Stimulated activated CD8-positive, alpha-beta memory T cell treated with anti-CD3 and anti-CD28 coated beads, Interleukin-12 subunit alpha, Interleukin-12 subunit beta, amount 100 ng/mL, for 24 hours (primary cell): ENCODE results near the gene STX19.
"Not testable (repeated sequence)": the region's sequence is repeated elsewhere in the genome, so short reads cannot be mapped to it uniquely, and the experiment has no call there.

Experiments used
- DNase-seq: peaks from one replicate; pipeline ENCODE4 v3.0.0-alpha.2; 2020; ENCODE audit errors: extremely low read depth

The STX19 gene, protein sequence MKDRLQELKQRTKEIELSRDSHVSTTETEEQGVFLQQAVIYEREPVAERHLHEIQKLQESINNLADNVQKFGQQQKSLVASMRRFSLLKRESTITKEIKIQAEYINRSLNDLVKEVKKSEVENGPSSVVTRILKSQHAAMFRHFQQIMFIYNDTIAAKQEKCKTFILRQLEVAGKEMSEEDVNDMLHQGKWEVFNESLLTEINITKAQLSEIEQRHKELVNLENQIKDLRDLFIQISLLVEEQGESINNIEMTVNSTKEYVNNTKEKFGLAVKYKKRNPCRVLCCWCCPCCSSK

DNA sequence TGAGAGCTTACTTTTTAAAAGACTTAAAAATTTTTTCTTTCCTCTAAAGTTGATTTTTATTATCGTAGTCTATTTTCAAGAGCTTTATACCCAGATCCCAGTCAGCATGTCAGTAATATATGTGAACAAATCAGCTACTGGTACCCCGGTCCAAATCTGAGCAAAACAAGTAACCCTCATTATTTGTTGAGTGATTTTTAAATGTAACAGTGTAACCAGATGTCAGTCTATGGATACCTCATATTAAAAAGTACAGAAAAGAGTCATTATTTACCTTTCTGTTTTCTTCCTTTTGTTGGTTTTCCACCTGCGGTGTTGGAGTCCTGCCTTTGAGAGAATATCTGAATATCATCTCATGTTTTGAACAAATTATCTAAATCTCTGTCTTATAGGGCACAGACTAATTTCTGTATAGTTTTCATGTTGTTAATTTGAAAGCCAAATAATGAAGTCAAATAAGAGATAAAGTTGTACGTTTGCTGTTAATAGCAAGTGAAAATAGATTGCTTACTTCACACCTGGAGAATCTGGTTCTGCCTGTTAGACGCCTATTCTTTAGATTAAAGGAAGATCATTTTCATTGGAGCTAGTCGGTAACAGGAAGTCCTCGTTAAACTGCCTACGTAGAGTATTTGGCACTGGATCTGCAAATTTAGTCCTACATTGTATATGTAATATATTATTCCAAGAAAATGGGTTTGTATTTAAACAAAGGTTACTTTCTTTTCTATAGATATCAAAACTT, at the start of gene STX19:
TSS of gene STX19 (minus strand) at position 505 of the 745 bp plus-strand sequence. CDS start 13,328 bp downstream, outside the sequence.
- DNase-seq, result no peak

DNA sequence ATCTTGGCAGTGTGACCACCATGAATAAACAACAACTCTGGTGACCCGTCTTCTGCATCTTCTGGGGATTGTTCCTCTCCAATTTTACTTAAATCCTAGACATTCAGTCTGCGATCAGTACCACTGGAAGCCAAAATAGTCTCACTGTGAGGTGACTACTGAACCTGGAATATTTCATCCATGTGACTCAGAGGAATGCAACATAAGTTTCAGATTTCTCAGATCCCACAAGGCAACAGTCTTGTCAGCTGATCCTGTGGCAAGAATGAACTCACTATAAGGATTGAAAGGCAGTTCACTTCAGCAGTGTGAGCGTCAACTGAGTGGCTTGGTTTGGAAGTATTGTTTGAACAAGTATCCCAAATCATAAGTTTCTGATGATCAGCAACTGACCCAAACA, 47.7 kb upstream of the STX19 start:
- no peak for DNase-seq

DNA sequence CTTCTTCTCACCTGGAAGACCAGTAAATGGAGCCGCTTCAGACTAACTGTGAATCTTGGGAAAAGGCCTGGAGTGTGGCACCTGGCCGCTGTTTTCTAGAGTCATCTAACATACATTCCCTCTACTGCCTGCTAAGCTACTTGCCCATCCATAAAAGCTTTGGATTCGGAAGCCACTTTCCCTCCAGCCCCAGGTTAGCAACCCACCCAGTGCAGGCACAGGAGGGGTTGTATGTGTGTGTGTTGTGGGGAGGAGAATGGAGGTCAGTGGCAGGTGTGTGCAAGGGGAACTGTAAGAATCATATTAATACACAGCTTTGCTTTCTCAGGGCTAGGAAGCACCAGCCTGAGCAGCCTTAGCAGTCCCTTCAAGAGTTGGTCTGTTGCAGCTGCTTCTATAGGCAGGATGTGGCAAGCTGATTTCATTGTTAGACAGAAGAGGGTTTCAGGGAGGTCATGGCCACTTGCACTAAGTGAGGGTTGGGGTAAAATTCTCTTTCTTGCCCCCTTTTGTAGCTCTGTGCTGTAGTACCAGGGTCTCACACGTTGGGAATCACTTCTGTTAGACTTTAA, 43.4 kb upstream of the STX19 start:
- no peak for DNase-seq

DNA sequence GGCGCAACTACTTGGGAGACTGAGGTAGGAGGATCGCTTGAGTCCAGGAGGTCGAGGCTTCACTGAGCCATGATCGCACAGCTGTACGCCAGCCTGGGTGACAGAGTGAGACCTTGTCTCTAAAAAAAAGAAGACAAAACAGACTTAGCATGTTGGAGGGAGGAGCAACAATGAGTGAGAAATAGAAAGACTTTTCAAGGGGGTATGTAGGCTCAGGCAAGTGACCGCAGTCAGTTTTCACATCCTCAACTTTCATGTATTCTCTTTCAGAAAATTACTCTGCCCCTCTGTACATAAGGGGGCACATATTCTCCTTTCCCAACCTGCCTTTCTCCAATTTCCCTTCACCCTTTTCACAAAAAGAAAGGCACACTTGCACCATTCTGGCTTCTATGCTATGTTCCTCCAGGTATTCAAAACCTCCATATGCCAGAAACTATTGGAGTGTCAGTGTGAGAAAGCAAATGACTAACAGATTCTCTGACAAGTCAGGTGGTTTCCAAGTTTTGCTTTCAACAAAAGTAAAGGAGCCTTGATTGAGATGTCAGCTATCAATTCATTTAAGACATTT, 42.0 kb upstream of the STX19 start:
- no peak for DNase-seq

DNA sequence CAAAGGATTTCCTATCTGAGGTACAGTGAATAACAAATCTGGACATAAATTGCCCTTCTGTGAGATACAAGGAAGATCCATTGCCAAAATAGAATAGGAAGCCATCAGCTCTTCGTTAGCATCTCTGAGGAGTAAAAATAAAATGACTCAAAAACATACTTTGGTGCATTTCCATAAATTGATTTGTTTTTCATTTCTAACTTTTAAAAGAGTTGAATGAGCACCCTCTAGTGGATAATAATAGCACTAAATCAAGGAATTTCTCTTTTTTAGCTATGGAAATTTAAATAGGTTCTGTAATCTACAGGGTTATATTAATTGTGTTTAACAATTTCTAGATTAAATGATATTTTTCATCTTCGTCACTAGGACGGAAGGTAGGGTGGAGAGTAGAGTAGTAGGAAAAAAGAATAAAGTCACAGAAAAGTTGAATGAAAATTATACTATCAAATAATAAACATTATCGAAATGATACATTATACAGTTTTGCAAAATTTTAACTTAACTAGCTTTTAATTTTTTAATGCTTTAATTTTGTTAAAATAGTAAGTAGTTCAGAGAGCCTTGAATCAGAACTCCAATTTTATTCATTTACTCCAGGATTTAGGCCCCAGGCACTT, 40.9 kb upstream of the STX19 start:
- DNase-seq, result no peak

DNA sequence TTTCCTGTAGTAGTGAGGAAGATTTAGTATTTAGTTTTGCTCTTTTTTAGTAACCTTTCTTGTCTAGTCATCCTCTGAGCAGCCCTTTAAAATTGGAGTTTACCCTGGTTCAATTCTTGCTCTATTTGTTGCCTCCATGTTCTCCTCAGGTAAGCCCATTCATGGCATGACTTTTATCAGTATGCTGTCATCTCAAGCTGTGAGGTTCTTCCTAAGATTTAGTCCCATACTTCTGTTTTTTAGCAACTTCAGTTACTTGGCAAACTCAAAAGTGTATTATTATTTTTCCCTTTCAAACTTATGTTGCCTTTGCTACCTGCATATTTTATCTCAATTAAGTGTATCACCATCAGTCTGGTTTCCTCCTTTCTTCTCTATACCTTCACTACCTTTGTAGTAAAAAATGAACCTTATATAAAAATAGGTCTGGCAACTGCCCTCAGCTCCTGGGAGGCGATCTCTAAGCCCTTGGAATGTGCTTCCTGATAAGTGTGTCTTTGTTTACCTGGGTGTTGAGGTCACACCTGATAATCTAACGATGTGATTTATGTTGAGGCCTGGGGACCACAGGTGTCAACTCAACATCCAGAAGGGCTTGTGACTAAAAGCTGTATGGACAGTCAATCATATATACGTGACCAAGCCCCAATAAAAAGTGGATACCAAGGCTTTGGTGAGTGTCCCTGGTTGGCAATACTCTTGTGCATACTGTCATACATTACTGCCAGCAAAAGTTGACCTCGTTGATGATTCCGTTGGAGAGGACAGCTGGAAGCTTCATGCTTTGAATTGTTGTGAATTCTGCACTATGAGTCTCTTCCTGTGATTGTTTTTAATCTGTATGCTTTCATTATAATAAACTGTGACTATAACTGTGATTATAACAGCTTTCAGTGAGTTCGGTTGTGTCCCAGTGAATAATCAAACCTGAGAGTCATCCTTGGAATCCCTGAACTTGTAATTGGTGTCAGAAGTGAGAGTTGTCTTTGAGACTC, 38.4 kb upstream of the STX19 start:
- DNase-seq, result no peak

DNA sequence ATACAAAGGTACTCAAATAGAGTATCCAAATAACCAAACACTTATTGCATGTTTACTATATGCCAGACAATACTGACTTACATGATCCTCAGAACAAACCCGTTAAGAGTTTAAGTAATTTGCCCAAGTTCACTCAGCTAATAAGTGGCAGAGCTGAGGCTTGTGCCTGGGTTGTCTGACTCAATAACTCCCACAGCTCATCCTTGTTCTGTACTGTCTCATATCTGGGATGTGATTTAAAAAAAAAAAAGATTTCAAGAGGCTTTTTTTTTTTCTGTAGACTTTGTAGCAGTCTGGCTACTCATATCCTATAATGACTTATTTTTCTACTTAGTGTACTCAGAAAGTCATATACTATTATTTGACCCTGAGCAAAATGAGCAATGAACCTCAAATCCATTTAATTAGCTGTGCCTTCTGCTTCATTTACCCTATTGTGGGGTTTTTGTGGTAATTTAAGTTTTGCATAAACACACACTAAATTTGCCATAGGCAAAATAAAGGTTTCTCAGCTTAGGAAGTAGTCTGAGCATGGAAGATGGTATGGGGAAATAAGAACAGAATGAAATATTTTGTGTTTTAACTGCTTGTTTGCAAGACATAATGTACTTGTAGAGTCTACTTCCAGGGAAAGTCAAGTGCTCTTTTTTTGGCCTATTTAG, 37.6 kb upstream of the STX19 start:
- DNase-seq, result no peak

DNA sequence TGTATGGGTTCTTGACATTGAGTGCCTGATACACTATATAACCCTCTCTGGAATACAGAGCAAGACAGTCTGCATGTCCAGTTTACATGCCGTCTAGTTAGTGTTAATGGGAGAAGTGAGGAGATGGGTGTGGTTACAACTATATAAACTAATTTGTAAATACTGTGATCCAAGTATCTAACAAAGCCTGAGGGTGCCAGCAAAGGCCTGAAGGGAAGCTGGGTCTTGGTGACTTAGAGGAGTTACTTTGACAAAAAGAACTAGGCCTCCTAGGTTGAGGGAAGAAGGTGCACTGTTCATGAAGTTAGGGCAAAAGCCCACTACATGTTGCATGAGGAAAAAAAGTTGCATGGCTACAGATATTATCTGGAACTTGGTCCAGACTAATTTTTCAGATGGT, 36.7 kb upstream of the STX19 start:
- no peak for DNase-seq

DNA sequence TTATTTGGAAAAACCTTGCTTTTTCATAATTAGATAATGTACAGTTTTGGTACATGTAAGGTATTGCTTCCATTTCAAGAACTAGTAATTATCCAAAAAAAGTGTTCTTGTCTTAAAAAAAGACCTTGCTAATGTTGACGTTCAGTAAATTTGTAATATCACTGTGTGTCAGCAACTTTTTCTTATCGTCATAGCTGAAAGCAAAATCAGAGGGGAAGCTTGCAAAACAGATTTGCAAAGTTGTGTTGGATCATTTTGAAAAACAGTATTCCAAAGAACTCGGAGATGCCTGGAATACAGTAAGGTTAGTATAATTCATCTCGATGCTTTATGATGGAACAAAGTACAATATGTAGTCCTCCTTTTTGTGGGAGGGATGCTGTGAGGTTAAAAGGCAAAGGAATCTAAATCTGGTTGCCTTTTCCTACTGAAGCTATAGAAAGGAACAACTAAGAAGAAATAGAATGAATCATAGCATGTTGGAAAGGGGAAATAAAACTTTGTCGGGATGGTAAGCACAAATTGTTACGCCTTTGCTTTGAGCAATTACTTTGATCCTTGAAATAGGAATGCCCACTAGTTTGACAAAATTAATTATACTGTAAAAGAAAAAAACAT, 36.0 kb upstream of the STX19 start:
- DNase-seq, result no peak

DNA sequence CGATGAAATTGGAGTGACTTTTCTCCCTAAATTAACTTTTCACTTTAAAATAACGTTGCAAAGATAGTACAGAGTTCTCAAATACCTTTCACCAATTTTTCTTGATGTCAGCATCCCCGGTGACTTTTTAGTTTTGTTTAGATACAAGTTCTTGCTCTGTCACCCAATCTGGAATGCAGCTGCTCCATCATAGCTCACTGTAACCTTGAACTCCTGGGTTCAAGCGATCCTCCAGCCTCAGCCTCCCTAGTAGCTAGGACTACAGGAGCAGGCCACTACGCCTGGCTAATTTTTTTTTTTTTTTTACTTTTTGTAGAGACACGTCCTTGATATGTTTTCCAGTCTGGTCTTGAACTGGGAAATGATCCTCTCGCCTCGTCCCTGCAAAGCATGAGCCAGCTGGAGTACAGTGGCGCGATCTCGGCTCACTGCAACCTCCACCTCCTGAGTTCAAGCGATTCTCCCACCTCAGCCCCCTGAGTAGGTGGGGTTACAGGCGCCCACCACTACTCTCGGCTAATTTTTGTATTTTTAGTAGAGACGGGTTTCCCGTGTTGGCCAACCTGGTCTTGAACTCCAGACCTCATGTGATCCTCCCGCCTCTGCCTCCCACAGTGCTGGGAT, 35.2 kb upstream of the STX19 start:
- no peak for DNase-seq

DNA sequence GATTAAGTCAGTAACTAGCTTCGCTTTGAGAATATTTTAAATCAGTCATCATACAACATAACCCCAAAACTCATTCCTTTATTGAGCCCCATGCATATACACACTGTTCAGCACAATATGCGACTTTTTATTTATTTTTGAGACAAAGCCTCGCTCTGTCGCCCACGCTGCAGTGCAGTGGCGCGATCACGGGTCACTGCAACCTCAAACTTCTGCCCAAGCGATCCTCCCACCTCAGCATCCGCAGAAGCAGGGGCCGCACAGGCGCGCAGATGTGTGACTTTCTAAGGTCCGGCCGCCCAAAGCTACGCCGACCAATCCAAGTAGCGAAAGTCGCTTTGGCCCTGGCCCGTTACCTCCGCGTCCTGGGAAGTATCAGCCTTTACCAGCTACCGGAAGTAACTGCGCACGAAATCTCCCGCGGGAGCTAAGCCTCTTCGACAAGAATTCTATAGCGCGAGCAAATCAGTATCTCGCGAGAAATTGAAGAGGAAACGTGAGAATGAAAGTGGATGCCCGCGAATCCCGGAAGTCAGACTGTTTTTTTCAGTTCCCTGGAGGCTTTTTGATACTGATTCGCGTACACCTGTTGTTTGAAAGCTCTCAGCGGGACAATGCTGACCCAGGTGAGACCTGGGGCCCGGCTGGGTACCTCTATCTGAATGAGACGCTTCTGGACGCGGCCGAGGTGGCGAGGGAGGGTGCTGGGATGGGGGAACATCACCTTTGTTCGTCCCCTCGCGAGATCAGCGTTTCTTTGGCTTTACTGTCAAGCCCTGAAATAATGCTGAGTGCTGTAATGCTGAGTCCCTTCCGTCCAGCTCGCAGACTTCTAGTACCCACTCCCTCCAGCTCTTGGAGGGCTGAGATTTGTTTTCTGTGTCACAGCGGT, 34.4 kb upstream of the STX19 start, which contains the start of the genes DHFR2 and NSUN3:
TSS of gene DHFR2 (minus strand) at position 404 of the 892 bp plus-strand sequence. CDS start 1,405 bp downstream, outside the sequence.
TSS of gene NSUN3 (plus strand) at position 549 of the 892 bp plus-strand sequence. CDS start at position 615, 66 bp downstream.
- peak; percentile 45 for DNase-seq

DNA sequence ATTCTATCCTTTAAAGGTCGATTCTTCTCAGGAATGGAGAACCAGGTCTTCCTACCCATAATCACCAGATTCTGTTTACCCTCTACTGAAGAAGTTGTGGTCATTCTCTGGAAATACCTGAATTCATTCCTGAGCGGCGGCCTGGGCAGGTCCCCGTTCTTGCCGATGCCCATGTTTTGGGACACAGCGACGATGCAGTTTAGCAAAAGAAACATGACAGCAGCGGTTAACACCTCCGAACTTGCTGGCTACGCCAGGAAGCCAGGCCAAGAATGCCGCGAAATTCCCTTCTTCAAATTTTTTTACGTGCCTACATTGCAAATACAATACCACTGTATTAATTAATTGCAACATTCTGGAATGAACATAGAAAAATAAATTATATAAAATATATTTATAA, 32.9 kb upstream of the STX19 start:
- no peak for DNase-seq

DNA sequence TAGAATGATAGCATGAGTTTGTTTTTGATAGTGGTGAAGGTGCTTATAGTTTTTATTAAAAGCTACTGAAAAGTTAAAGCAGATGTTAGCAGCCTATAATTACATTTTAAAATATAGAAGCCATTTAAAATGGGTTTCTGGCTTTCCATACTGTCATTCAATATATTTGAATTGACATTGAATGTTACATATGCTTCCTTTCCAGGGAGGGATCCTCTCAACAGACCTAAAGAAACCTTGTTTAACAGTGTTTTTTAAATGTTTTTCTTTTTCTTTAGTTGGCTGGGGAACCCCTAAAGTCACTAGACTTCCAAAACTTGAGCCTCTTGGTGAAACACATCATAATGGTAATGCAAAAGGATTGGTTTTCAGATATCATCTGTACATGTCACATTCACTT, 22.1 kb upstream of the STX19 start:
- no peak for DNase-seq

DNA sequence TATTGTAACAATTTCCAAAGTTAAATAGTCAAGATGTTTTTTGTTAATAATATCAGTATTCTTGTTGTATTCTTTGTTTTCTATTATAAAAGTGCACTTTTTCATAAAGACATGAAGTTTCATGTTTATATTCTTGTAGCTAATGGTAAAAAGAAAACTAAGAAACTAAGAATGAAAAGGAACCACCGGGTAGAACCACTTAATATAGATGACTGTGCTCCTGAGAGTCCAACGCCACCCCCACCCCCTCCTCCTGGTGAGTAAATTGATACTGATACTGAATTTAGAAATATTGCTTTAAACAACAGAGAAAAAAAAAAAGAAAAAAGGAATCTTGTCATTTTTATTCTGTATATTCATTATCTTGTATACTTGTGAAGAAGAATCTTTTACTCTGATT, 20.9 kb upstream of the STX19 start:
- DNase-seq, result no peak

DNA sequence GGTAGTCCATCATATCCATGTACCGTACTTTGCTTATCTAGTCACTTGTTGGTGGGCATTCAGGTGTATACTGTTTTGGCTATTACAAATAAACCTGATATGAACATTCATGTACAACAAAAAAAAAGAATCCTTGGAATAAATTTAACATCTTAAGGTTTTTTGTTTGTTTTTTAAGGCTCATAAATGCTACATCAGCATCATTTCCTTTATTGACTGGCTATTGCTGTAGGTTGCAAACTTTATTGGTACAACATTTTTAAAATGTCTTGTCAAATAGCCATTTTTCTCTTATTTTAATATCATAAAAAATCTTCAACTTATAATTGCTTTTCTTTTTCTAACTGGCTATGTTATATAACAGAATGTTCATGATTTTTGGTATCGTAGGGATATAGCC, 18.1 kb upstream of the STX19 start:
- no peak for DNase-seq

DNA sequence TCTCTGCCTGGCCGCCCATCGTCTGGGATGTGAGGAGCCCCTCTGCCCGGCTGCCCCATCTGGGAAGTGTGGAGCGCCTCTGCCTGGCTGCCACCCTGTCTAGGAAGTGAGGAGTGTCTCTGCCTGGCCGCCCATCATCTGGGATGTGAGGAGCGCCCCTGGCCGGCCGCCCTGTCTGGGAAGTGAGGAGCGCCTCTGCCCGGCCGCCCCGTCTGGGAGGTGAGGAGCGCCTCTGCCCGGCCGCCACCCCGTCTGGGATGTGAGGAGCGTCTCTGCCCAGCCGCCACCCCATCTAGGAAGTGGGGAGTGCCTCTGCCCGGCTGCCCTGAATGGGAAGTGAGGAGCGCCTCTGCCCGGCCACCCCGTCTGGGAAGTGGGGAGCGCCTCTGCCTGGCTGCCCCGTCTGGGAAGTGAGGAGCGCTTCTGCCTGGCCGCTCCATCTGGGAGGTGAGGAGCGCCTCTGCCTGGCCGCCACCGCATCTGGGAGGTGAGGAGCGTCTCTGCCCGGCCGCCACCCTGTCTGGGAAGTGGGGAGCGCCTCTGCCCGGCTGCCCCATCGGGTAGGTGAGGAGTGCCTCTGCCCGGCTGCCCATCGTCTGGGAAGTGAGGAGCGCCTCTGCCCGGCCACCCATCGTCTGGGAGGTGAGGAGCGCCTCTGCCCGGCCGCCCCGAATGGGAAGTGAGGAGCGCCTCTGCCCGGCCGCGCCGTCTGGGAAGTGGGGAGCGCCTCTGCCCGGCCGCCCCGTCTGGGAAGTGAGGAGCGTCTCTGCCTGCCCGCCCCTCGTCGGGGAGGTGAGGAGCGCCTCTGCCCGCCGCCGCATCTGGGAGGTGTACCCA, 15.9 kb upstream of the STX19 start:
- DNase-seq, result not testable (repeated sequence)

DNA sequence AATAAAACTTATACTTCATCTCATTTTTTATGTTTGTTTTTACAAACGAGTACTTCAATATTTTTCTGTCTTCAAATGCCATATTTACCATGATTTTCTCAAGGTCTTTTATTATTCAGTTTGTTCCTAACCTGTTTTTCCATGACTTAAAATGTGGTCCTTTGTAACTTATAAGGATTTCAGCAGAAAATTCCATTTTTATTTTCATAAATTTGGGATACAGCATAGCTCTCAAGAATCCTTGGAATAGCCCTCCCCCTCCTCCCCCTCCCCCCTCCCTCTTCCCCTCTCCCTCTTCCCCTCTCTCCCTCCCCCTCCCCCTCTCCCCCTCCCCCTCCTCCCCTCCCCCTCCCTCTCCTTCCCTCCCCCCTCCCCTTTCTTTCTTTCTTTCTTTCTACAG, 14.9 kb upstream of the STX19 start:
- DNase-seq, result no peak
